ENCODE data around the gene SNRPF. TPM values are rescaled to one million over a fixed set of nuclear protein-coding genes. Genes with fewer than 3 reads are reported as not detected.
A peak's percentile ranks its signal among the peaks of the same experiment; 100 is the strongest.

SNRPF gene
- total RNA-seq, 1 donor from 2014 or later, result 12.9 TPM

DNA sequence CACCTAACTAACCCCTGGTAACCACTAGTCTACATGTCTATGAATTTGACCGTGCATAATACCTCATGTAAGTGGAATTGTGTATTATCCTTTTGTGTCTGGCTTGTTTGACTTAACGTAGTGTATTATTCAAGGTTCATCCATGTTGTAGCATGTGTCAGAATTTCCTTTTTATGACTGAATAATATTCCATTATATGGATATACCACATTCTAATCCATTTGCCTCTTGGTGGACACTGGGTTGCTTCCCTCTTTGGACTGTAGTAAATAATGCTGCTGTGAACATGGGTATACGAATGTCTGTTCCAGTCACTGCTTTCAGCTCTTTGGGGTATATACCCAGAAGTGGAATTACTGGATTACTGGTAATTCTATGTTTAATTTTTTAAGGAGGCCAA, 3.3 kb downstream of the SNRPF start:
- TF ChIP-seq CTCF (IDR thresholded peaks at IDR 0.05; ENCODE audit: insufficient read depth, low read length, severe bottlenecking), result no peak
- FAIRE-seq (no peak), DNase-seq (ENCODE audit: low read depth) (no peak)
- Histone ChIP-seq H3K36me3 (ENCODE audit: control insufficient read depth, insufficient read depth, low read length) (peaks cover 2% of the 10 kb centered on the region), H3K4me3 (ENCODE audit: low read depth, low read length) (no peak overlapping the region), H3K27me3 (ENCODE audit: control insufficient read depth, insufficient read depth, low read length) (no peaks in the 10 kb centered on the region)

DNA sequence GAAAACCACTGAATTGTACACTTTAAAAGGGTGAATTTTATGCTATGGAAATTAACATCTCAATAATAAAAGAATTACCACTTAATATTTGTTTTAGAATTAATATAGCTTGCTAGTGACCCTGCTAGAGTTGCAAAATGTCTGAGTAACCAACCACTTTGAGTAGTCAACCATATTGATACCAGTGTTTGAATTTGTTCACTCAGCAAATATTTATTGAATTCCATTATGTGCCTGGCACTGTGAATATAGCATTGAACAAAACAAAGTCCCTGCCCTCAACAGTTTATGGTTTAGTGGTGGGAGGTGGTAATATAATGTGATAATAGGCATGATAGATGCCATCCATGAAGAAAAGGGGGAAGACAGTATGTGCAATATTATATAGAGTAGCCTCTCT, 4.6 kb downstream of the SNRPF start:
- no peak for TF ChIP-seq CTCF (IDR thresholded peaks at IDR 0.05; ENCODE audit: insufficient read depth, low read length, severe bottlenecking)
- no peak overlapping the region for H3K4me3 ChIP-seq (ENCODE audit: low read depth, low read length)
- no peak for DNase-seq (ENCODE audit: low read depth)
- no peak for FAIRE-seq
- H3K36me3 ChIP-seq (ENCODE audit: control insufficient read depth, insufficient read depth, low read length), result peaks cover 2% of the 10 kb centered on the region
- no peaks in the 10 kb centered on the region for H3K27me3 ChIP-seq (ENCODE audit: control insufficient read depth, insufficient read depth, low read length)

GRCh38 chr12:95870897-95871296, 12.1 kb downstream of the SNRPF start:
- Histone ChIP-seq H3K27me3 (ENCODE audit: control insufficient read depth, insufficient read depth, low read length) (no peaks in the 10 kb centered on the region), H3K4me3 (ENCODE audit: low read depth, low read length) (no peak overlapping the region), H3K36me3 (ENCODE audit: control insufficient read depth, insufficient read depth, low read length) (no peaks in the 10 kb centered on the region)
- FAIRE-seq (no peak), DNase-seq (ENCODE audit: low read depth) (no peak)
- TF ChIP-seq CTCF (IDR thresholded peaks at IDR 0.05; ENCODE audit: insufficient read depth, low read length, severe bottlenecking), result no peak

DNA sequence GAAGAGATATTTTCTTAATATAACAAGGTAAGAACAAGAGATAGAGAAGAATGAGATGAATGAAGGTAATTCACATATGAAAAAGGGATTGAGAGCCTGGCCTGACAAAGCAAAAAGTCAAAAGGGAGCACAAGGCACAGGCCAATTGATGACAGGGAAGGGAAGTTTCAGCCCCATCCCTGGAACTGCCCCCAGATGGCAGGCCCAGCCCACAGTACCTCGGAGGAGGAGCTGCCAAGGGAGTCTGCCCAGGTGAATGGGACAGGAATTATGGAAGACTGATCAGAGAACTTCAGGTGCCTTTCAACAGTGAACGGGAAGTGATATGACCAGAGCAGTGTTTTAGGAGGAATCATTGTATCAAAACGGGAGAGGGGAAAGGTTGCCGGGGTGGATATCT, 15.7 kb downstream of the SNRPF start:
- FAIRE-seq (no peak), DNase-seq (ENCODE audit: low read depth) (no peak)
- H3K36me3 ChIP-seq (ENCODE audit: control insufficient read depth, insufficient read depth, low read length), result no peaks in the 10 kb centered on the region
- H3K27me3 ChIP-seq (ENCODE audit: control insufficient read depth, insufficient read depth, low read length), result no peaks in the 10 kb centered on the region
- no peak for TF ChIP-seq CTCF (IDR thresholded peaks at IDR 0.05; ENCODE audit: insufficient read depth, low read length, severe bottlenecking)
- H3K4me3 ChIP-seq (ENCODE audit: low read depth, low read length), result no peak overlapping the region

GRCh38 chr12:95877622-95878021, 18.9 kb downstream of the SNRPF start:
- DNase-seq (ENCODE audit: low read depth) (peak; percentile 29), FAIRE-seq (no peak)
- no peak overlapping the region for H3K4me3 ChIP-seq (ENCODE audit: low read depth, low read length)
- no peaks in the 10 kb centered on the region for H3K27me3 ChIP-seq (ENCODE audit: control insufficient read depth, insufficient read depth, low read length)
- H3K36me3 ChIP-seq (ENCODE audit: control insufficient read depth, insufficient read depth, low read length), result no peaks in the 10 kb centered on the region
- no peak for TF ChIP-seq CTCF (IDR thresholded peaks at IDR 0.05; ENCODE audit: insufficient read depth, low read length, severe bottlenecking)

DNA sequence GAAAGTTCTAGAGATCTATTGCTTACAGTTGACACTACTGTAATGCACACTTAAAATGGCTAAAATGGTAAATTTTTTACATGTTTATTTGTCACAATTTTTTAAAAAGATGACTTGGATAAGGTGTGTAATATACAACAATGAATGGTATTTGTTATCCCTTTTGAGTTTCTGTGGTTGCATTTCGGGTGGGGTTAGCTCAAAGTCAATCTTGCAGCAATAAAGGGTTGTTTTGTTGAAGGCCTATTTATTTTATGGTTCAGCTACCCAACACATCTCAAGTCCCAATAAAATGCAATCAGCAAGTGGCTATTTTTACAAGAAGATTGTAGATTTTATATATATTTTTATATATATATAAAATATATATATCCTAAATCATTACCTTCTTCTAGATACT, 22.1 kb downstream of the SNRPF start:
- FAIRE-seq (no peak), DNase-seq (ENCODE audit: low read depth) (no peak)
- Histone ChIP-seq H3K4me3 (ENCODE audit: low read depth, low read length) (no peak overlapping the region), H3K36me3 (ENCODE audit: control insufficient read depth, insufficient read depth, low read length) (no peaks in the 10 kb centered on the region), H3K27me3 (ENCODE audit: control insufficient read depth, insufficient read depth, low read length) (no peaks in the 10 kb centered on the region)
- no peak for TF ChIP-seq CTCF (IDR thresholded peaks at IDR 0.05; ENCODE audit: insufficient read depth, low read length, severe bottlenecking)

Data from bronchial epithelial cell (primary cell).